HEK293 (cell line): ENCODE results near the gene LRRC8E.

ENCODE experiments used
- CTCF ChIA-PET: fragments of 350-600 bp; formaldehyde crosslinking; extraction: SDS; loops from one replicate; lab custom pipeline; 2021; ENCODE audit warnings: antibody characterized with exemption; lab: Yijun Ruan, JAX
- POLR2A ChIA-PET: fragments of 300-600 bp; formaldehyde crosslinking; extraction: SDS; loops from one replicate; lab custom pipeline; 2020; ENCODE audit warnings: antibody characterized with exemption, inconsistent platforms; lab: Yijun Ruan, JAX
- H3K27ac ChIP-seq: fragments of 200-500 bp; sonication (Bioruptor generic); 2 replicates; pipeline ENCODE4 v1.5.1; 2014; ENCODE audit warnings: low read depth, low read length, control low read depth, inconsistent platforms; ENCODE audit errors: extremely low read depth
- H3K36me3 ChIP-seq, 2 experiments: fragments of 200-500 bp in 1 of 2; sonication (Bioruptor generic) in 1 of 2; 1 replicate in 1 of 2; 2 replicates in 1 of 2; pipeline ENCODE4 v1.5.1; 2014 to 2017; ENCODE audit warnings: inconsistent platforms in 2 of 2, low read length in 2 of 2; ENCODE audit not compliant: control insufficient read depth in 2 of 2, insufficient read depth in 1 of 2
- H3K4me1 ChIP-seq: fragments of 200-500 bp; sonication (Bioruptor generic); 2 replicates; pipeline ENCODE4 v1.5.1; 2014; ENCODE audit warnings: mild to moderate bottlenecking, low read length, inconsistent platforms; ENCODE audit not compliant: control insufficient read depth, insufficient read depth
- H3K4me3 ChIP-seq: 2 replicates; pipeline ENCODE4 v1.5.1; 2011; ENCODE audit warnings: low read depth, mild to moderate bottlenecking, control low read depth, low read length, moderate library complexity
- H3K9me3 ChIP-seq: fragments of 200-500 bp; sonication (Bioruptor generic); 2 replicates; pipeline ENCODE4 v1.5.1; 2014; ENCODE audit warnings: low read depth, low read length, inconsistent platforms; ENCODE audit not compliant: control insufficient read depth, insufficient read depth
- BCL11B ChIP-seq: fragments of 450-650 bp; formaldehyde crosslinking; IDR thresholded peaks from 2 replicates; pipeline ENCODE4 v1.5.1; 2016; ENCODE audit warnings: low read depth, missing biosample characterization, missing genetic modification characterization
- EGR2 ChIP-seq: fragments of 450-650 bp; formaldehyde crosslinking; IDR thresholded peaks from 2 replicates; pipeline ENCODE4 v1.5.1; 2016; ENCODE audit warnings: low read depth, missing biosample characterization, missing genetic modification characterization
- FEZF1 ChIP-seq: fragments of 450-650 bp; formaldehyde crosslinking; IDR thresholded peaks from 2 replicates; pipeline ENCODE4 v1.5.1; 2016; ENCODE audit warnings: missing biosample characterization, missing genetic modification characterization
- IKZF3 ChIP-seq: fragments of 450-650 bp; IDR thresholded peaks from 2 replicates; pipeline ENCODE4 v1.5.0; 2018; ENCODE audit warnings: missing biosample characterization, mild to moderate bottlenecking, missing genetic modification characterization, moderate library complexity
- KLF9 ChIP-seq: fragments of 450-650 bp; formaldehyde crosslinking; IDR thresholded peaks from 2 replicates; pipeline ENCODE4 v1.5.1; 2016; ENCODE audit warnings: missing biosample characterization, missing genetic modification characterization, low read depth
- MEIS1 ChIP-seq: sonication (generic); formaldehyde crosslinking; IDR thresholded peaks from 2 replicates; pipeline ENCODE4 v1.8.1; 2022; ENCODE audit warnings: missing genetic modification reagents, mild to moderate bottlenecking, borderline replicate concordance
- SP2 ChIP-seq: fragments of 450-650 bp; formaldehyde crosslinking; IDR thresholded peaks from 2 replicates; pipeline ENCODE4 v1.5.1; 2016; ENCODE audit warnings: missing biosample characterization, missing genetic modification characterization
- SP7 ChIP-seq: fragments of 450-650 bp; formaldehyde crosslinking; IDR thresholded peaks from 2 replicates; pipeline ENCODE4 v1.5.1; 2016; ENCODE audit warnings: missing biosample characterization, missing genetic modification characterization
- ZNF140 ChIP-seq: fragments of 450-650 bp; formaldehyde crosslinking; IDR thresholded peaks from 2 replicates; pipeline ENCODE4 v1.5.1; 2016; ENCODE audit warnings: missing biosample characterization, missing genetic modification characterization
- ZNF211 ChIP-seq: fragments of 450-650 bp; formaldehyde crosslinking; IDR thresholded peaks from 2 replicates; pipeline ENCODE4 v1.5.1; 2016; ENCODE audit warnings: low read depth, missing biosample characterization, missing genetic modification characterization
- ZNF433 ChIP-seq: fragments of 450-650 bp; formaldehyde crosslinking; IDR thresholded peaks from 2 replicates; pipeline ENCODE4 v1.5.1; 2016; ENCODE audit warnings: missing biosample characterization, missing genetic modification characterization, low read depth
- ZNF514 ChIP-seq: fragments of 450-650 bp; formaldehyde crosslinking; IDR thresholded peaks from 2 replicates; pipeline ENCODE4 v1.5.1; 2016; ENCODE audit warnings: missing biosample characterization, missing genetic modification characterization
- ZNF664 ChIP-seq: fragments of 450-650 bp; formaldehyde crosslinking; IDR thresholded peaks from 2 replicates; pipeline ENCODE4 v1.5.1; 2016; ENCODE audit warnings: missing biosample characterization, missing genetic modification characterization
- ZNF768 ChIP-seq: fragments of 450-650 bp; formaldehyde crosslinking; IDR thresholded peaks from 2 replicates; pipeline ENCODE4 v1.5.1; 2018; ENCODE audit warnings: missing biosample characterization, mild to moderate bottlenecking, missing genetic modification characterization
- TF ChIP-seq, protein P1 (sequence below): fragments of 450-650 bp; formaldehyde crosslinking; IDR thresholded peaks from 2 replicates; pipeline ENCODE4 v1.5.1; 2016; ENCODE audit warnings: missing biosample characterization, missing genetic modification characterization
- TF ChIP-seq, protein P2 (sequence below): fragments of 450-650 bp; formaldehyde crosslinking; IDR thresholded peaks from 2 replicates; pipeline ENCODE4 v1.5.1; 2016; ENCODE audit warnings: missing biosample characterization, missing genetic modification characterization
- TF ChIP-seq, protein P3 (sequence below): fragments of 450-650 bp; formaldehyde crosslinking; IDR thresholded peaks from 2 replicates; pipeline ENCODE4 v1.5.1; 2017; ENCODE audit warnings: missing biosample characterization, missing genetic modification characterization

Gene LRRC8E

DNA sequence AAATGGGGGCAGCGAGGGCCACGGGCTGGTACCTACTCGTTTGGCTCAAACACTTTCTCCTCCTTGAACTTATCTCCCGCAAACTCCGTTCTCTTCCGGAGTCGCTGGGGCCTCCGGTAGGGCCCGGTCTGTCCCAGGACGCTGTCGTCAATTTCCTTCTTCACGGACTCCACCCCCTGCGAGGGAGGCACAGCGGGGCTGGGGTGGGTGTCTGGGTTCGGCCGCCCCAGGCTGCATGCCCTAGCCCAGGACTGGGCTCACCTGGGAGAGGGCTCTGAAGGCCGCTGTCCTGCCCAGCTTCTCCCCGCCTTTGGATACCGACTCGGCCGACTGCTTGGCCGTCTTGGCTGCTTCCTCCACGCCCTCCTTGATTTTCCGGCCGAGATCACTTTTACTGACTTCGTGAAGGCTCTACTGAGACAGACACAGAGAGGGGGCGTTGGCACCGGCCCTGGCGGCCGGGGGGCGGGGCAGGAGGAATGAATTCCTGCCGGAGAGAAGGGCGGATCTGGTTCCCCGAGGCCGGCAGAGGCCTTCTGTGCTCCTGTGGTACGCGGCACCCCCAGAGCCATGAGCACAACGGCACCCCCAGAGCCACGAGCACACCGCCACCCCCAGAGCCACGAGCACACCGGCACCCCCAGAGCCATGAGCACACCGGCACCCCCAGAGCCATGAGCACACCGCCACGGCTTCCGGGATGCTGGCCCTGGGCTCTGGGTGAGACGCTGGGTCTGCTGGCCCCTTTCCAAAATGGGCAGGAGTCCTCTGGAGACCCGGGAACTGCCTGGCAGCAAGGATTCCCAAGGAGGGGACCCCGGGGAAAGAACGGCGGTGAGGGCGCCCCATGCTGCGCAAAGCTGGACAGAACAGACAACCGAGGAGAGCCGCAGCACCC lies 45.8 kb downstream of the LRRC8E start:
- ChIA-PET CTCF (interaction anchor here (0.7 to 1.2 kb wide), 3 partner anchors 10 to 323 kb away, joined by 3 to 5 read pairs (median 3); partner anchors contain the start of gene TIMM44), POLR2A (interaction anchor here (1.4 kb wide), 1 partner anchor 14 kb away, joined by 4 read pairs; the partner anchor contains the start of gene SNAPC2)
- Histone ChIP-seq H3K36me3 (peaks cover 29 to 86% of the 10 kb centered on the region in 2 experiments), H3K27ac (no peak overlapping the region), H3K4me3 (no peak overlapping the region), H3K9me3 (no peaks in the 10 kb centered on the region), H3K4me1 (peaks cover 5% of the 10 kb centered on the region; the same call in 1 of the 2 replicates)
- TF ChIP-seq SP7 (tag by site-specific recombination) (no peak), SP2 (tag by site-specific recombination) (0 out of 2 replicates have a peak, but pooled peaks have one; percentile 3)

DNA sequence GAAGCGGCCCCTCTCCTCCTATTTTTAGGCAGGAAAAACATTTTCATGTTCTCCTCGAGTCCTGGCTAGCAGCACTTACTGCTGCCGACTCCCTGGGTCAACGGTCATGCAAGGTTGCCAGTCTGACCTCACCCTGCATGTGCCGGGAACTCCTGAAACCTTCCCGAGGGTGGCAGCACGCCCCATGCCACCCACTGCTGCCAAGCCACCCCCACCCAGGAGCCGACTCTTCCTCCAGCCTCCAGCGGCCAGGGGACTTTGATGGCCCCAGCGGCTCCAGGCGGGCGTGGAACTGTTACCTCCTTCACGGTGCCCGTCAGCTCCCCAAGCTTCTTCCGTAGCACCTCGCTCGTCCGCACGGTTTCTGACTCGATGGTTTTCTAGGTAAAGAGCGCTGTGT lies 46.5 kb downstream of the LRRC8E start:
- POLR2A ChIA-PET: interaction anchor here (1.0 to 1.4 kb wide), 2 partner anchors 10 to 15 kb away, joined by 4 read pairs; partner anchors contain the start of gene SNAPC2
- H3K9me3 ChIP-seq: no peaks in the 10 kb centered on the region
- H3K36me3 ChIP-seq: peaks cover 29 to 89% of the 10 kb centered on the region in 2 experiments
- no peak overlapping the region for H3K4me3 ChIP-seq
- CTCF ChIA-PET: interaction anchor here (1.2 kb wide), 2 partner anchors 9 to 66 kb away, joined by 3 to 5 read pairs; partner anchors contain the start of gene TIMM44
- no peak for TF ChIP-seq ZNF433 (tag by site-specific recombination)
- TF ChIP-seq ZNF140 (tag by site-specific recombination): no peak
- TF ChIP-seq, protein P1, sequence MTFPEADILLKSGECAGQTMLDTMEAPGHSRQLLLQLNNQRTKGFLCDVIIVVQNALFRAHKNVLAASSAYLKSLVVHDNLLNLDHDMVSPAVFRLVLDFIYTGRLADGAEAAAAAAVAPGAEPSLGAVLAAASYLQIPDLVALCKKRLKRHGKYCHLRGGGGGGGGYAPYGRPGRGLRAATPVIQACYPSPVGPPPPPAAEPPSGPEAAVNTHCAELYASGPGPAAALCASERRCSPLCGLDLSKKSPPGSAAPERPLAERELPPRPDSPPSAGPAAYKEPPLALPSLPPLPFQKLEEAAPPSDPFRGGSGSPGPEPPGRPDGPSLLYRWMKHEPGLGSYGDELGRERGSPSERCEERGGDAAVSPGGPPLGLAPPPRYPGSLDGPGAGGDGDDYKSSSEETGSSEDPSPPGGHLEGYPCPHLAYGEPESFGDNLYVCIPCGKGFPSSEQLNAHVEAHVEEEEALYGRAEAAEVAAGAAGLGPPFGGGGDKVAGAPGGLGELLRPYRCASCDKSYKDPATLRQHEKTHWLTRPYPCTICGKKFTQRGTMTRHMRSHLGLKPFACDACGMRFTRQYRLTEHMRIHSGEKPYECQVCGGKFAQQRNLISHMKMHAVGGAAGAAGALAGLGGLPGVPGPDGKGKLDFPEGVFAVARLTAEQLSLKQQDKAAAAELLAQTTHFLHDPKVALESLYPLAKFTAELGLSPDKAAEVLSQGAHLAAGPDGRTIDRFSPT (tag by site-specific recombination): 0 out of 2 replicates have a peak, but pooled peaks have one; percentile 30
- TF ChIP-seq FEZF1 (tag by site-specific recombination): no peak
- no peak for TF ChIP-seq MEIS1 (CRISPR knock-in tag)
- TF ChIP-seq EGR2 (tag by site-specific recombination): peak; percentile 35; the same call in 1 of the 2 replicates
- TF ChIP-seq ZNF664: no peak
- TF ChIP-seq, protein P2, sequence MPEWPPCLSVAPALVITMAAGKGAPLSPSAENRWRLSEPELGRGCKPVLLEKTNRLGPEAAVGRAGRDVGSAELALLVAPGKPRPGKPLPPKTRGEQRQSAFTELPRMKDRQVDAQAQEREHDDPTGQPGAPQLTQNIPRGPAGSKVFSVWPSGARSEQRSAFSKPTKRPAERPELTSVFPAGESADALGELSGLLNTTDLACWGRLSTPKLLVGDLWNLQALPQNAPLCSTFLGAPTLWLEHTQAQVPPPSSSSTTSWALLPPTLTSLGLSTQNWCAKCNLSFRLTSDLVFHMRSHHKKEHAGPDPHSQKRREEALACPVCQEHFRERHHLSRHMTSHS: no peak
- no peak for TF ChIP-seq BCL11B (tag by site-specific recombination)
- no peak for TF ChIP-seq IKZF3
- TF ChIP-seq, protein P3, sequence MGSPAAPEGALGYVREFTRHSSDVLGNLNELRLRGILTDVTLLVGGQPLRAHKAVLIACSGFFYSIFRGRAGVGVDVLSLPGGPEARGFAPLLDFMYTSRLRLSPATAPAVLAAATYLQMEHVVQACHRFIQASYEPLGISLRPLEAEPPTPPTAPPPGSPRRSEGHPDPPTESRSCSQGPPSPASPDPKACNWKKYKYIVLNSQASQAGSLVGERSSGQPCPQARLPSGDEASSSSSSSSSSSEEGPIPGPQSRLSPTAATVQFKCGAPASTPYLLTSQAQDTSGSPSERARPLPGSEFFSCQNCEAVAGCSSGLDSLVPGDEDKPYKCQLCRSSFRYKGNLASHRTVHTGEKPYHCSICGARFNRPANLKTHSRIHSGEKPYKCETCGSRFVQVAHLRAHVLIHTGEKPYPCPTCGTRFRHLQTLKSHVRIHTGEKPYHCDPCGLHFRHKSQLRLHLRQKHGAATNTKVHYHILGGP (tag by site-specific recombination): no peak
- TF ChIP-seq ZNF768: no peak
- TF ChIP-seq ZNF211 (tag by site-specific recombination): no peak
- no peak for TF ChIP-seq KLF9 (tag by site-specific recombination)
- TF ChIP-seq ZNF514 (tag by site-specific recombination): no peak
- no peaks in the 10 kb centered on the region for H3K4me1 ChIP-seq
- H3K27ac ChIP-seq: no peak overlapping the region
